Colonic mucosa (tissue), 4 donors: Measurements from ENCODE around the gene ISOC2. TPM values are rescaled to one million over a fixed set of nuclear protein-coding genes. Genes with fewer than 3 reads are reported as not detected.
"Not testable (repeated sequence)": the region's sequence is repeated elsewhere in the genome, so short reads cannot be mapped to it uniquely, and the experiment has no call there.

Experiments used
- DNase-seq: peaks from one replicate; pipeline ENCODE4 v3.0.0-alpha.2; 2020
- H3K27ac ChIP-seq: fragments of 200-600 bp; one replicate; pipeline ENCODE4 v1.8.0; 2021
- H3K27me3 ChIP-seq: fragments of 200-600 bp; one replicate; pipeline ENCODE4 v1.8.0; 2021
- H3K36me3 ChIP-seq: fragments of 200-600 bp; one replicate; pipeline ENCODE4 v1.8.0; 2021
- H3K4me1 ChIP-seq: fragments of 200-600 bp; one replicate; pipeline ENCODE4 v1.8.0; 2021; ENCODE audit warnings: mild to moderate bottlenecking
- H3K4me3 ChIP-seq: fragments of 200-600 bp; one replicate; pipeline ENCODE4 v1.8.0; 2021
- H3K9ac ChIP-seq, 2 donors: one replicate each; pipeline ENCODE4 v1.7.0; 2013; ENCODE audit warnings: control low read depth in 2 of 2, low read depth in 2 of 2, low read length in 2 of 2
- H3K9me3 ChIP-seq: fragments of 200-600 bp; one replicate; pipeline ENCODE4 v1.8.0; 2021
- intact Hi-C: fragments of 100-400 bp; cut with DNase I; formaldehyde crosslinking; loops from one replicate; pipeline ENCODE4 v1.14.1; 2022
- total RNA-seq, 2 donors: library from RNA; stranded (reverse); fragmentation: NEBNext Ultra II Directional in 1 of 2; extraction: Animal tissue kit (Norgen Biotek cat#: 25700) in 1 of 2; gene quantifications; one replicate each; pipeline ENCODE4 v1.2.1, GENCODE V29; 2021
- TF ChIP-seq, protein P1 (sequence below): fragments of 200-600 bp; IDR thresholded peaks from one replicate; pipeline ENCODE4 v1.8.0; 2022; ENCODE audit warnings: antibody characterized with exemption, mild to moderate bottlenecking
- donor health status: healthy.
- donor health status: DM: no; HTN: no; CAD: no.
- donor health status: DM: no; HTN: no; CAD: no.

The ISOC2 gene
- total RNA-seq, 2 donors from 2014 or later: 89.8 to 132 TPM

DNA sequence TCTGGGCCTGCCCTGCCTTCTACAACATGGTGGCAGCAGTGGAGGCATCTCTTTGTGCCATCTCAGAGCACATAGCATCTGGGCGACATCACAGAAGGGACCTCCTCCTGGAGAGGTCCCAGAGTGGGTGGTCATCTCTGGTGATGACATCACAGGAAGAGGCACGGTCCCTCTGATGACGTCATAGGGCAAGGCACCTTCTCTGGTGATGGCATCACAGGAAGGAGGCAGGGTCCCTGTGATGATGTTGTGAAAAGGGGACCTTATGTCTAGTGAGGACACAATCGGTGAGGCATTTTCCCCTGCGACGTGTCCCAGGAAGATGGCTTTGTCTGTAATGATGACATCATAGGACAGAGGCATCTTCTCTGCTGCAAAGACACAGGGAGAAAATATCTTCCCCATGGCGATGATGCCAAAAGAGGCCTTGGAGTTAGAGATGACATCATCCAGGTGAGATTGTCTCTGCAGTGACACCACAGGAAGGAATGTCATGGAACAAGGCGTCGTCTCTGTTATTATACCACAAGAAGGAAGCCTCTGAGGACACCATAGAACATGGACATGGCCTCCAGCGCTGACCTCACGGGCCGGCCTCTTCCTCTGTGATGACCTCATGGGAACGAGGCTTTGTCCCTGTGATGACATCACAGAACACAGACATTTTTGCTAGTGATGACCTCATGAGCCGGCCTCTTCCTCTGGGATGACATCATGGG, 29.0 kb downstream of the ISOC2 start:
- Histone ChIP-seq H3K4me1 (no peaks in the 10 kb centered on the region), H3K27me3 (peaks cover 20% of the 10 kb centered on the region), H3K4me3 (no peak overlapping the region), H3K9me3 (no peaks in the 10 kb centered on the region), H3K9ac (no peak overlapping the region), H3K27ac (no peak overlapping the region), H3K36me3 (no peaks in the 10 kb centered on the region)
- TF ChIP-seq, protein P1, sequence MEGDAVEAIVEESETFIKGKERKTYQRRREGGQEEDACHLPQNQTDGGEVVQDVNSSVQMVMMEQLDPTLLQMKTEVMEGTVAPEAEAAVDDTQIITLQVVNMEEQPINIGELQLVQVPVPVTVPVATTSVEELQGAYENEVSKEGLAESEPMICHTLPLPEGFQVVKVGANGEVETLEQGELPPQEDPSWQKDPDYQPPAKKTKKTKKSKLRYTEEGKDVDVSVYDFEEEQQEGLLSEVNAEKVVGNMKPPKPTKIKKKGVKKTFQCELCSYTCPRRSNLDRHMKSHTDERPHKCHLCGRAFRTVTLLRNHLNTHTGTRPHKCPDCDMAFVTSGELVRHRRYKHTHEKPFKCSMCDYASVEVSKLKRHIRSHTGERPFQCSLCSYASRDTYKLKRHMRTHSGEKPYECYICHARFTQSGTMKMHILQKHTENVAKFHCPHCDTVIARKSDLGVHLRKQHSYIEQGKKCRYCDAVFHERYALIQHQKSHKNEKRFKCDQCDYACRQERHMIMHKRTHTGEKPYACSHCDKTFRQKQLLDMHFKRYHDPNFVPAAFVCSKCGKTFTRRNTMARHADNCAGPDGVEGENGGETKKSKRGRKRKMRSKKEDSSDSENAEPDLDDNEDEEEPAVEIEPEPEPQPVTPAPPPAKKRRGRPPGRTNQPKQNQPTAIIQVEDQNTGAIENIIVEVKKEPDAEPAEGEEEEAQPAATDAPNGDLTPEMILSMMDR: no peak
- intact Hi-C loops: no loop called here
- DNase-seq: no peak

DNA sequence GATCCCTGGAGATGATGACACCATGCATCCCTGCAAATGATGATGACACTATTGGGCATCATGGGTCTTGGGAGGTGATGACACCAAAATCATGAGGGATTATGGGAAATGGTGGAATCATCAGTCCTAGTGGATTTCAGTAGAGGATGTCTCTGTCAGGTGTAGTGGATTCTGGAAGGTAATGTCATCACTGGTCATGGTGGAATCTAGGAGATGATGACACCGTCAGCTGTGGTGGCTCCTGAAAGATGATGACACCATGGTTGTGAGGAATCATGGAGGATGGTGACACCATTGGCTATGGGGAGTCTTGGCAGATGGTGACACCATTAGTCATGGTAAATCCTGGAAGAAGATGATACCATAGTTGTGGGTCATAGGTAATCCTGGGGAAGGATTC, 30.3 kb downstream of the ISOC2 start:
- TF ChIP-seq, protein P1: no peak
- Histone ChIP-seq H3K4me3 (no peak overlapping the region), H3K9me3 (no peaks in the 10 kb centered on the region), H3K36me3 (no peaks in the 10 kb centered on the region), H3K9ac (no peak overlapping the region), H3K4me1 (no peaks in the 10 kb centered on the region), H3K27ac (no peak overlapping the region), H3K27me3 (peaks cover 20% of the 10 kb centered on the region)
- no peak for DNase-seq
- intact Hi-C loops: no loop called here

DNA sequence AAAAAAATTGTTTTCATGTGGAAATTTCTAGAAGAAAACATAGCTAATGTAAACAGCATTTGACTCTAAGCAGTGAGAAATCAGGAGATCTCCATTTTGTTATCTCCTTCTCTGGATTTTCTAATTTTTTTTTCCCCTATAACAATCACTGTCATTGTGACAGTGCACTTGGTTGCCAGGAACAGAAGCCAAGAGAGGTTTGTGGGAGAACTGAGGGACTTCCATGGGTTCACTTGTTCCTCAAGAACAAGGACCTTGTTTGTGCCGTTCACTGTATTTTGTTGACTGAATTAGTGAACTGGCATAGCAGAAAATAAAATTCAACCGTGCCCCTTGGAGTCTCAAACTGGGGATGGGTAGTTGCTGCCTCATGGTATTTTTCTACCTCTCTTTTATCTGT, 35.4 kb downstream of the ISOC2 start:
- no peak overlapping the region for H3K4me3 ChIP-seq
- H3K36me3 ChIP-seq: no peaks in the 10 kb centered on the region
- TF ChIP-seq, protein P1: no peak
- no peaks in the 10 kb centered on the region for H3K4me1 ChIP-seq
- intact Hi-C loops: no loop called here
- H3K27me3 ChIP-seq: no peaks in the 10 kb centered on the region
- no peak for DNase-seq
- no peak overlapping the region for H3K27ac ChIP-seq
- H3K9ac ChIP-seq: no peak overlapping the region
- H3K9me3 ChIP-seq: no peaks in the 10 kb centered on the region

DNA sequence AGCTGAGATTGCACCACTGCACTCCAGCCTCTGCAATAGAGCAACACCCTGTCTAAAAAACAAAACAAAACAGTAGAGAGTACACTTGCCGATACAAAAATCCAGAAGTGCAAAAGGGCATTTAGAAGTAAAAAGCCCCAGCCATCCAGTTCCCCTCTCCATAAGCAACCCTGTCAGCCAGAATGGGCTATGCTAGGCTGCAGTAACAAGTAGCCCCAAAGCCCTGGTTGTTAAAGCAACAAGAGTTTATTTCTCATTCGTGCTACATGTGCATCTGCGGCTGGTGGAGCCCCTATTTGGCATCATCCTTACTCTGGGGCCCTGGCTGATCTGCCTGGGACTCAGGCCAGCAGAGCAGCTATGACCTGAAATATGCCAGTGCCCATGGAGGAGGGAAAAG, 36.9 kb downstream of the ISOC2 start:
- Histone ChIP-seq H3K9me3 (no peaks in the 10 kb centered on the region), H3K27me3 (no peaks in the 10 kb centered on the region), H3K9ac (no peak overlapping the region), H3K4me1 (no peaks in the 10 kb centered on the region), H3K36me3 (no peaks in the 10 kb centered on the region), H3K27ac (no peak overlapping the region), H3K4me3 (no peak overlapping the region)
- TF ChIP-seq, protein P1: no peak
- no peak for DNase-seq
- intact Hi-C loops: no loop called here

DNA sequence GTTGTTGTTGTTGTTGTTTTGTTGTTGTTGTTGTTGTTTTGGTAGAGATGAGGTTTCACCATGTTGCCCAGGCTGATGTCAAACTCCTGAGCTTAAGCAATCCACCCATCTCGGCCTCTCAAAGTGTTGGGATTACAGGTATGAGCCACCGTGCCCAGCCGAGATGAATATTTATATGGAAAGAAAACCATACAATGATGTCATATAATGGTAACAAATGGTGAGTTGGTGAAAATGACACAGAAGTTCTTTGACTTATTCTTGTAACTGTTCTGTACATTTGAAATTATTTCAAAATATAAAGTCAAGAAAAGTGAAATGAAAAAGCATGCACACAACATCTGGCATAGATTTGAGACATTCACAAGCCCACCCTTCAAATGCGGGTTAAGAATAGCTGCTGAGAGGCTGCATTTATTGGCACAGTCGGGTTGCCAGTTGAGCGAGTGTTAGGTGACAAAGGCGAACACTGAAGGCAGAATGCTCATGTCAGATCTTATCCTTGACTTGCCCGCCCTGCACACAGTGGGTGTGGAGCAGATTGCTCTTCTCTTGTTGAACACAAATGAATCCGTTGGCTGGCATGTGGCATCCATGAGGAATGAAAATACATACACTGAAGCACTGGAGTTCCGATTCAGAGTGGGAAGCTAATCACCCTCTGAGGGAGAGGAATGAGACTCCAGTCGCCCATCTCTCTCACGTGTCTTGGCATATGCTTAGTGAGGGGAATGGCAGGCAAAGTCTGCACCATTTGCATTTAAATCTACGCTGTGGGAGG, 38.0 kb downstream of the ISOC2 start:
- H3K4me1 ChIP-seq: no peaks in the 10 kb centered on the region
- H3K9me3 ChIP-seq: no peaks in the 10 kb centered on the region
- no peak overlapping the region for H3K27ac ChIP-seq
- DNase-seq: no peak
- no peaks in the 10 kb centered on the region for H3K36me3 ChIP-seq
- H3K27me3 ChIP-seq: no peaks in the 10 kb centered on the region
- TF ChIP-seq, protein P1: no peak
- no peak overlapping the region for H3K4me3 ChIP-seq
- H3K9ac ChIP-seq: no peak overlapping the region
- intact Hi-C loops: no loop called here

DNA sequence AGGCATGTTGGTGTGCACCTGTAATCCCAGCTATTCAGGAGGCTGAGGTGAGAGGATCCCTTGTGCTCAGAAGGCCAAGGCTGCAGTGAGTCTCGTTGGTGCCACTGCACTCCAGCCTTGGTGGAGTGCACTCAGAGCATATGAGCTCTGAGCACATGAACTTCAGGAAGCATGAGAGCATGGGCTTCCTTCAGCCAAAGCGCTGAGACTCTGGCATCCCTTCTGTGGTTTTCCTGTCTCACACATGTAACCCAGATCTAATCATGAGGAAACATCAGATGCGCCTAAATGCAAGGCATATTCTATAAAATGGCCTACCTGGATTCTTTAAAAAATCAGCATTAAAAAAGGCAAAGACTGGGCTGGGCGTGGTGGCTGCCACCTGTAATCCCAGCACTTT, 40.2 kb downstream of the ISOC2 start:
- H3K9me3 ChIP-seq, H3K4me3 ChIP-seq, H3K27ac ChIP-seq, H3K36me3 ChIP-seq, H3K27me3 ChIP-seq, H3K9ac ChIP-seq, DNase-seq, intact Hi-C loops, H3K4me1 ChIP-seq: not testable (repeated sequence)
